AG04449 (cell line): ENCODE measurements around the gene PCCA.

ENCODE experiments used
- CTCF ChIA-PET: fragments of 350-600 bp; formaldehyde crosslinking; extraction: SDS; loops from one replicate; lab custom pipeline; 2021; ENCODE audit warnings: antibody characterized with exemption; lab: Yijun Ruan, JAX
- POLR2A ChIA-PET: fragments of 400-600, 350-600 bp; formaldehyde crosslinking; extraction: SDS; loops from one replicate; lab custom pipeline; 2020; ENCODE audit warnings: antibody characterized with exemption, inconsistent platforms; lab: Yijun Ruan, JAX
- DNase-seq: peaks from one replicate; pipeline ENCODE4 v3.0.0-alpha.2; 2010; ENCODE audit warnings: low read depth, low spot score
- H3K4me3 ChIP-seq: 2 replicates; pipeline ENCODE4 v1.5.1; 2011; ENCODE audit warnings: low read depth, mild to moderate bottlenecking, control low read depth, low read length
- CTCF ChIP-seq: IDR thresholded peaks from one replicate; pipeline ENCODE4 v1.5.1; 2011; ENCODE audit warnings: mild to moderate bottlenecking, moderate library complexity, low read length, control low read depth, inconsistent platforms; ENCODE audit not compliant: insufficient read depth; ENCODE audit errors: missing control alignments

Gene PCCA

GRCh38 chr13:100503622-100504021 lies 414.7 kb downstream of the PCCA start:
- CTCF ChIA-PET, result no interaction called here
- POLR2A ChIA-PET, result no interaction called here
- no peak for DNase-seq
- TF ChIP-seq CTCF, result no peak
- H3K4me3 ChIP-seq, result no peak overlapping the region

- no peak for DNase-seq
- ChIA-PET POLR2A (no interaction called here), CTCF (interaction anchor here (1.2 kb wide), 1 partner anchor 9 kb away, joined by 3 read pairs; no protein-coding TSS in a partner anchor)
- H3K4me3 ChIP-seq, result no peak overlapping the region
- no peak for TF ChIP-seq CTCF
Measured at GRCh38 chr13:100506154-100506553, 417.3 kb downstream of the PCCA start.

GRCh38 chr13:100506600-100507422 lies 417.9 kb downstream of the PCCA start:
- ChIA-PET POLR2A (no interaction called here), CTCF (interaction anchor here (1.2 kb wide), 1 partner anchor 8 kb away, joined by 3 read pairs; no protein-coding TSS in a partner anchor)
- DNase-seq, result no peak
- TF ChIP-seq CTCF, result no peak
- no peak overlapping the region for H3K4me3 ChIP-seq

GRCh38 chr13:100508455-100508854 lies 419.6 kb downstream of the PCCA start:
- ChIA-PET CTCF (no interaction called here), POLR2A (no interaction called here)
- DNase-seq, result no peak
- no peak for TF ChIP-seq CTCF
- no peak overlapping the region for H3K4me3 ChIP-seq

GRCh38 chr13:100508996-100509395 lies 420.1 kb downstream of the PCCA start:
- ChIA-PET CTCF (interaction anchor here (1.3 kb wide), 1 partner anchor 853 kb away, joined by 4 read pairs; no protein-coding TSS in a partner anchor), POLR2A (no interaction called here)
- no peak for TF ChIP-seq CTCF
- no peak for DNase-seq
- H3K4me3 ChIP-seq, result no peak overlapping the region

- POLR2A ChIA-PET, result no interaction called here
- CTCF ChIA-PET, result interaction anchor here (0.7 to 9.4 kb wide), 5 partner anchors 10 to 854 kb away, joined by 3 to 89 read pairs (median 3); no protein-coding TSS in a partner anchor
- no peak for TF ChIP-seq CTCF
- DNase-seq, result no peak
- H3K4me3 ChIP-seq, result no peak overlapping the region
Measured at GRCh38 chr13:100510208-100510957, 421.5 kb downstream of the PCCA start.
